DND-41 (cell line): ENCODE data around the gene RNF175.

Source experiments
- CTCF ChIP-seq: IDR thresholded peaks from 2 replicates; pipeline ENCODE4 v1.5.1; 2012; ENCODE audit warnings: borderline replicate concordance, low read length, moderate library complexity, mild to moderate bottlenecking; ENCODE audit not compliant: poor library complexity, severe bottlenecking; ENCODE audit errors: extremely low read depth
- EZH2 ChIP-seq: IDR thresholded peaks from 3 replicates; pipeline ENCODE4 v1.6.1; 2012; ENCODE audit warnings: borderline replicate concordance, low read depth, mild to moderate bottlenecking, moderate library complexity, low read length, inconsistent platforms; ENCODE audit not compliant: severe bottlenecking

GRCh38 chr4:153724606-153725005 lies 35.2 kb downstream of the RNF175 start:
- TF ChIP-seq EZH2 (no peak), CTCF (no peak)
